CD14-positive monocyte (primary cell): ENCODE results near the gene CHRM2. TPM values are rescaled to one million over a fixed set of nuclear protein-coding genes. Genes with fewer than 3 reads are reported as not detected.

Experiments used
- DNase-seq, 3 donors: peaks; one replicate each; pipeline ENCODE4 v3.0.0-alpha.2; 2011 to 2022
- H2AFZ ChIP-seq: 2 replicates; pipeline ENCODE4 v1.6.0; 2012; ENCODE audit warnings: mild to moderate bottlenecking, low read depth, low read length, inconsistent platforms; ENCODE audit not compliant: insufficient read depth, poor library complexity, severe bottlenecking
- H3K27ac ChIP-seq, 2 donors: 1 replicate in 1 of 2; 2 replicates in 1 of 2; pipeline ENCODE4 v1.5.1; 2012 to 2013; ENCODE audit warnings: low read length in 2 of 2, control low read depth in 1 of 2, inconsistent platforms in 1 of 2, low read depth in 1 of 2, mild to moderate bottlenecking in 1 of 2
- H3K27me3 ChIP-seq, 2 donors: one replicate each; pipeline versions ENCODE4 v1.6.0 to v1.6.1; 2011 to 2013; ENCODE audit warnings: low read length in 2 of 2; ENCODE audit not compliant: control insufficient read depth in 2 of 2, insufficient read depth in 2 of 2
- H3K36me3 ChIP-seq, 2 donors: replicated peaks in 1 of 2; 1 replicate in 1 of 2; 2 replicates in 1 of 2; pipeline versions ENCODE4 v1.5.1 to v1.6.1; 2012 to 2013; ENCODE audit warnings: low read length in 2 of 2, control low read depth in 1 of 2, inconsistent platforms in 1 of 2, mild to moderate bottlenecking in 1 of 2; ENCODE audit not compliant: insufficient read depth in 2 of 2, control insufficient read depth in 1 of 2
- H3K4me1 ChIP-seq, 2 donors: 1 replicate in 1 of 2; 2 replicates in 1 of 2; pipeline versions ENCODE4 v1.5.1 to v1.6.1; 2012 to 2013; ENCODE audit warnings: low read length in 2 of 2, control low read depth in 1 of 2, inconsistent platforms in 1 of 2, mild to moderate bottlenecking in 1 of 2, moderate library complexity in 1 of 2; ENCODE audit not compliant: insufficient read depth in 2 of 2, control insufficient read depth in 1 of 2
- H3K4me2 ChIP-seq: replicated peaks from 2 replicates; pipeline ENCODE3; 2012; ENCODE audit warnings: low read length, moderate library complexity, mild to moderate bottlenecking; ENCODE audit not compliant: poor library complexity, severe bottlenecking; ENCODE audit errors: extremely low read depth
- H3K4me3 ChIP-seq, 3 experiments: fragments of 200-600 bp in 1 of 3; sonication (generic) in 1 of 3; replicated peaks in 1 of 3; 1 replicate in 2 of 3; 2 replicates in 1 of 3; pipeline ENCODE4 v1.5.1; 2011 to 2013; ENCODE audit warnings: low read length in 3 of 3, mild to moderate bottlenecking in 3 of 3, control low read depth in 2 of 3, low read depth in 2 of 3, inconsistent platforms in 1 of 3, moderate library complexity in 1 of 3
- H3K79me2 ChIP-seq: 2 replicates; pipeline ENCODE4 v1.6.0; 2012; ENCODE audit warnings: mild to moderate bottlenecking, control low read depth, inconsistent platforms, low read length, moderate library complexity; ENCODE audit not compliant: insufficient read depth
- H3K9ac ChIP-seq: 2 replicates; pipeline ENCODE4 v1.6.0; 2017; ENCODE audit warnings: low read length, mild to moderate bottlenecking; ENCODE audit not compliant: insufficient read depth, poor library complexity, severe bottlenecking
- H3K9me3 ChIP-seq, 2 donors: replicated peaks in 1 of 2; 1 replicate in 1 of 2; 2 replicates in 1 of 2; pipeline versions ENCODE4 v1.5.1 to v1.6.1; 2012 to 2013; ENCODE audit warnings: low read length in 2 of 2, control low read depth in 1 of 2; ENCODE audit not compliant: control insufficient read depth in 1 of 2, insufficient read depth in 1 of 2
- H4K20me1 ChIP-seq: 2 replicates; pipeline ENCODE4 v1.6.0; 2012; ENCODE audit warnings: mild to moderate bottlenecking, low read length, control low read depth, moderate library complexity; ENCODE audit not compliant: insufficient read depth
- H3K27ac Mint-ChIP-seq, 7 donors: one replicate each; pipeline ENCODE4 v1.8.0; 2020; ENCODE audit warnings: mild to moderate bottlenecking in 7 of 7, mixed read lengths in 7 of 7, moderate library complexity in 6 of 7, inconsistent platforms in 2 of 7
- H3K27me3 Mint-ChIP-seq, 3 donors: one replicate each; pipeline ENCODE4 v1.8.0; 2021 to 2022; ENCODE audit warnings: low read depth in 3 of 3, mild to moderate bottlenecking in 3 of 3, mixed read lengths in 3 of 3, moderate library complexity in 3 of 3, inconsistent platforms in 1 of 3
- H3K36me3 Mint-ChIP-seq, 2 donors: one replicate each; pipeline ENCODE4 v1.8.0; 2020; ENCODE audit warnings: mixed read lengths in 2 of 2, inconsistent platforms in 1 of 2, mild to moderate bottlenecking in 1 of 2
- H3K4me1 Mint-ChIP-seq: one replicate; pipeline ENCODE4 v1.8.0; 2020; ENCODE audit warnings: mild to moderate bottlenecking, mixed read lengths
- H3K4me3 Mint-ChIP-seq, 2 donors: one replicate each; pipeline ENCODE4 v1.8.0; 2020; ENCODE audit warnings: mild to moderate bottlenecking in 2 of 2, mixed read lengths in 2 of 2, moderate library complexity in 1 of 2
- H3K9me3 Mint-ChIP-seq, 7 donors: one replicate each; pipeline ENCODE4 v1.8.0; 2020 to 2022; ENCODE audit warnings: mixed read lengths in 7 of 7, mild to moderate bottlenecking in 6 of 7, moderate library complexity in 6 of 7, inconsistent platforms in 2 of 7
- CTCF ChIP-seq: fragments of 200-600 bp; IDR thresholded peaks from one replicate; pipeline ENCODE4 v1.8.0; 2022; ENCODE audit warnings: antibody characterized with exemption, mild to moderate bottlenecking
- WGBS: methylation state at CpG from one replicate; pipeline ENCODE4 v1.1.5; 2013; ENCODE audit warnings: missing lambda C conversion rate; ENCODE audit not compliant: insufficient coverage; 5-methylcytosine and 5-hydroxymethylcytosine counted together
- intact Hi-C, 2 donors: fragments of 100-400 bp; cut with micrococcal nuclease; formaldehyde crosslinking; loops; one replicate each; pipeline versions ENCODE4 v1.15.0 to v1.15.1; 2023
- polyA plus RNA-seq, 3 donors: library from polyadenylated mRNA; depleted of rRNA in 1 of 3; unstranded in 2 of 3; stranded (reverse) in 1 of 3; fragments of 300-500 nt in 2 of 3; fragments of >200 nt in 1 of 3; fragmentation: Illumina TruSeq in 2 of 3; gene quantifications; 1 replicate in 2 of 3; 2 replicates in 1 of 3; pipeline ENCODE4 v1.2.3, GENCODE V29; 2012 to 2021
- small RNA-seq: library from RNA; depleted of rRNA; stranded (forward); fragments of <200 nt; gene quantifications from one replicate; pipeline ENCODE3, GENCODE V24; 2012; ENCODE audit warnings: low read depth; ENCODE audit not compliant: insufficient read length

CHRM2 gene
- polyA plus RNA-seq, 3 donors, result not detected

- Histone ChIP-seq H3K4me1 (no peaks in the 10 kb centered on the region), H3K27me3 (no peaks in the 10 kb centered on the region), H3K27ac (no peak overlapping the region), H3K4me3 (no peak overlapping the region), H3K4me2 (no peak overlapping the region), H3K36me3 (no peaks in the 10 kb centered on the region), H2AFZ (no peak overlapping the region), H3K9ac (no peak overlapping the region), H3K79me2 (no peaks in the 10 kb centered on the region), H3K9me3 (peaks cover 0 to 2% of the 10 kb centered on the region in 2 donors), H4K20me1 (no peaks in the 10 kb centered on the region)
- DNase-seq, result no peak
- no peak for TF ChIP-seq CTCF
- no peak overlapping the region for H3K4me3 Mint-ChIP-seq
- H3K36me3 Mint-ChIP-seq, result no peaks in the 10 kb centered on the region
- no CpG with 5 or more reads among the region's 3 CpGs for WGBS
- no peaks in the 10 kb centered on the region for H3K27me3 Mint-ChIP-seq
- no peaks in the 10 kb centered on the region for H3K4me1 Mint-ChIP-seq
- no peak overlapping the region for H3K27ac Mint-ChIP-seq
- peaks cover 1 to 7% (median 2%) of the 10 kb centered on the region in 7 donors for H3K9me3 Mint-ChIP-seq
- intact Hi-C loops, result loop anchor here in 1 of 2 donors (10.0 kb wide), 1 partner anchor 61 kb away; no protein-coding TSS in a partner anchor
Measured at GRCh38 chr7:137045573-137045972, 177.1 kb downstream of the CHRM2 start.

DNA sequence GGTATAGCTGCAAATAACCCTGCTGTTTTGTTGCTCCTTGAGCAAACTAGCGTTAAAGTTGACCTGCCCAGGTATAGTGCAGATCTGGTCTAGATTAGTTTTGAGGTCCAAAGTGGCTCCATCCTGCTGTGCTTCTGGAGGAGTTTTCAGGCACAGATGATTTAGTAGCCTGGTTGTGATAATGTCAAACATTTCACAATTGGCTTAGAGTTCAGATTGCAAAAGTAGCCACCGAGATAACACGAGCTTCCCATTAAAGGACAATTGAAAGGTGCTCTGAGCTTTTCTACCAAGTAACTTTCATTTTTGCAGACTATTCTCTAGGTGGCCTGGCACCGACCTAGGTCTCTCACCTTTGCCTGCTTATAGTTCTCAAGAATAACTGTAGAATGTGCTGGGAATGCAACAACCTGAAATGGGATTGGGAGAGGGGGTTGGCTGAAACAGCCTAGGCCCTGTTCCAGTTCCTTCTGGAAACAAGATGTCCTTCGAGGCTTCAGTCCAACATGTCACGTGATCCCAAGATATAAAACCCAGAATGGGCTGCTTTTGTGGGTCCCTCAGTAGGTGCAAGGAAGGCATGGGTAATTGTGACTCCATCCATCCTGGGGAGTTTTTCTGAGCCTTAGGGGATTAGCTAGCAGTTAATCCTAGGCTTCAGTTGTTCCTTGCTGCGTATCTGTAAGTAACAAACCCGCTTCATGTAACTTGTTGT is 201.0 kb downstream of the CHRM2 start:
- Mint-ChIP-seq H3K9me3 (peaks cover 0 to 9% (median 3%) of the 10 kb centered on the region in 7 donors), H3K27me3 (peaks cover 0 to 3% (median 2%) of the 10 kb centered on the region in 3 donors), H3K4me1 (no peaks in the 10 kb centered on the region), H3K4me3 (no peak overlapping the region), H3K27ac (no peak overlapping the region), H3K36me3 (no peaks in the 10 kb centered on the region)
- TF ChIP-seq CTCF, result no peak
- Histone ChIP-seq H3K27ac (no peak overlapping the region), H3K4me2 (no peak overlapping the region), H3K9ac (no peak overlapping the region), H3K4me1 (no peaks in the 10 kb centered on the region), H3K79me2 (no peaks in the 10 kb centered on the region), H4K20me1 (no peaks in the 10 kb centered on the region), H3K9me3 (peaks cover 3 to 7% of the 10 kb centered on the region in 2 donors), H3K27me3 (no peaks in the 10 kb centered on the region), H2AFZ (no peak overlapping the region), H3K4me3 (no peak overlapping the region), H3K36me3 (no peaks in the 10 kb centered on the region)
- DNase-seq, result no peak
- WGBS, result 75% methylated on average over 6 of the region's 8 CpGs
- intact Hi-C loops, result no loop called here

Small RNAs within 50 kb of the gene (small RNA-seq; reads per million reads assigned to genes)
- gene KRT8P51 (not detected), gene MIR490 (not detected)
